Left ventricle myocardium inferior (tissue), 1 donor: ENCODE measurements around the gene AFDN. TPM values are rescaled to one million over a fixed set of nuclear protein-coding genes. Genes with fewer than 3 reads are reported as not detected.

ENCODE experiments used
- DNase-seq: peaks from one replicate; pipeline ENCODE4 v3.0.0-alpha.2; 2020
- H3K27ac ChIP-seq: fragments of 200-600 bp; replicated peaks from 2 replicates; pipeline ENCODE4 v1.8.0; 2021
- H3K27me3 ChIP-seq: fragments of 200-600 bp; 2 replicates; pipeline ENCODE4 v1.8.0; 2021; ENCODE audit warnings: low read depth
- H3K36me3 ChIP-seq: fragments of 200-600 bp; 2 replicates; pipeline ENCODE4 v1.8.0; 2021
- H3K4me1 ChIP-seq: fragments of 200-600 bp; 2 replicates; pipeline ENCODE4 v1.8.0; 2021
- H3K4me3 ChIP-seq: fragments of 200-600 bp; 2 replicates; pipeline ENCODE4 v1.8.0; 2021; ENCODE audit warnings: mild to moderate bottlenecking, moderate library complexity
- H3K9me3 ChIP-seq: fragments of 200-600 bp; replicated peaks from 2 replicates; pipeline ENCODE4 v1.8.0; 2021
- CTCF ChIP-seq: fragments of 200-600 bp; IDR thresholded peaks from 2 replicates; pipeline ENCODE4 v1.8.0; 2021; ENCODE audit warnings: antibody characterized with exemption, mild to moderate bottlenecking, borderline replicate concordance
- intact Hi-C: fragments of 100-400 bp; cut with micrococcal nuclease; formaldehyde crosslinking; loops from one replicate; pipeline ENCODE4 v1.11.0; 2022
- total RNA-seq: library from RNA; stranded (reverse); fragmentation: NEBNext Ultra II Directional; extraction: Animal tissue kit (Norgen Biotek cat#: 25700); gene quantifications from one replicate; pipeline ENCODE4 v1.2.1, GENCODE V29; 2021
- donor health status: DM: no; HTN: yes; CAD: no; lungs with severe emphysema.

Gene AFDN
- total RNA-seq, 1 donor from 2014 or later, result 54.9 TPM

- Histone ChIP-seq H3K9me3 (no peaks in the 10 kb centered on the region), H3K27me3 (no peaks in the 10 kb centered on the region), H3K27ac (no peak overlapping the region), H3K4me1 (peaks cover 53% of the 10 kb centered on the region), H3K36me3 (no peaks in the 10 kb centered on the region), H3K4me3 (no peak overlapping the region)
- no peak for DNase-seq
- no peak for TF ChIP-seq CTCF
- intact Hi-C loops, result no loop called here
Observed at GRCh38 chr6:167840160-167840525, 13.4 kb downstream of the AFDN start.

- no peak for DNase-seq
- Histone ChIP-seq H3K27ac (no peak overlapping the region), H3K4me3 (no peak overlapping the region), H3K4me1 (peaks cover 53% of the 10 kb centered on the region), H3K9me3 (no peaks in the 10 kb centered on the region), H3K27me3 (no peaks in the 10 kb centered on the region), H3K36me3 (no peaks in the 10 kb centered on the region)
- no peak for TF ChIP-seq CTCF
- intact Hi-C loops, result no loop called here
Observed at GRCh38 chr6:167840526-167841179, 13.9 kb downstream of the AFDN start.

GRCh38 chr6:167841981-167842380 lies 15.3 kb downstream of the AFDN start:
- no peak for DNase-seq
- Histone ChIP-seq H3K27ac (no peak overlapping the region), H3K27me3 (no peaks in the 10 kb centered on the region), H3K36me3 (no peaks in the 10 kb centered on the region), H3K4me3 (no peak overlapping the region), H3K9me3 (no peaks in the 10 kb centered on the region), H3K4me1 (peaks cover 47% of the 10 kb centered on the region)
- intact Hi-C loops, result no loop called here
- no peak for TF ChIP-seq CTCF

GRCh38 chr6:167842457-167842856 lies 15.7 kb downstream of the AFDN start:
- Histone ChIP-seq H3K9me3 (no peaks in the 10 kb centered on the region), H3K27me3 (no peaks in the 10 kb centered on the region), H3K27ac (no peak overlapping the region), H3K4me1 (peaks cover 52% of the 10 kb centered on the region), H3K36me3 (no peaks in the 10 kb centered on the region), H3K4me3 (no peak overlapping the region)
- intact Hi-C loops, result no loop called here
- no peak for TF ChIP-seq CTCF
- no peak for DNase-seq

- H3K4me1 ChIP-seq, result peaks cover 58% of the 10 kb centered on the region
- no peak for DNase-seq
- H3K9me3 ChIP-seq, result no peaks in the 10 kb centered on the region
- H3K36me3 ChIP-seq, result no peaks in the 10 kb centered on the region
- no peak for TF ChIP-seq CTCF
- intact Hi-C loops, result no loop called here
- no peak overlapping the region for H3K27ac ChIP-seq
- H3K4me3 ChIP-seq, result no peak overlapping the region
- H3K27me3 ChIP-seq, result no peaks in the 10 kb centered on the region
Observed at GRCh38 chr6:167843023-167843422, 16.3 kb downstream of the AFDN start.
